Activated CD8-positive, alpha-beta memory T cell treated with anti-CD3 and anti-CD28 coated beads for 36 hours (primary cell): ENCODE measurements around the gene RBBP9. TPM values are rescaled to one million over a fixed set of nuclear protein-coding genes. Genes with fewer than 3 reads are reported as not detected.

Experiments used
- total RNA-seq, 2 experiments: library from RNA; stranded (reverse); gene quantifications; one replicate each; pipeline ENCODE4 v1.2.3, GENCODE V29; 2021

RBBP9 gene
- total RNA-seq, 2 experiments from 2014 or later: 16.9 to 18.1 TPM

Other genes starting within 250 kb of the RBBP9 start
- 1 to 10 TPM; 6.2 to 7.8 TPM for gene ZNF133, start 208.7 kb downstream of the RBBP9 start, total RNA-seq
- 1 to 10 TPM; 2.1 to 2.5 TPM for gene DZANK1, start 30.2 kb downstream of the RBBP9 start, total RNA-seq
- gene POLR3F, start 29.8 kb downstream of the RBBP9 start, total RNA-seq: 10 to 100 TPM; 16.0 to 16.6 TPM
- gene SEC23B, start 10.7 kb upstream of the RBBP9 start, total RNA-seq: 100 to 1,000 TPM in 1 of 2 experiments, 10 to 100 TPM in 1; 99.0 to 101 TPM
- 10 to 100 TPM; 43.9 to 54.2 TPM for gene SMIM26, start 70.2 kb upstream of the RBBP9 start, total RNA-seq
- 10 to 100 TPM; 59.2 to 62.6 TPM for gene DTD1, start 90.8 kb upstream of the RBBP9 start, total RNA-seq